HS-5 (cell line): ENCODE data around the gene LRBA.
"Not testable (repeated sequence)": the region's sequence is repeated elsewhere in the genome, so short reads cannot be mapped to it uniquely, and the experiment has no call there.

ENCODE experiments used
- DNase-seq: peaks from one replicate; pipeline ENCODE4 v3.0.0-alpha.2; 2012; ENCODE audit warnings: low read depth

The LRBA gene

GRCh38 chr4:151014521-151015458, at the start of gene LRBA:
TSS of gene LRBA (minus strand) at chr4:151015284. CDS start at chr4:151014642, 642 bp downstream.
- no peak for DNase-seq

GRCh38 chr4:151063143-151063542, 48.1 kb upstream of the LRBA start:
- not testable (repeated sequence) for DNase-seq

- DNase-seq: no peak
These were observed 40.5 kb upstream of the LRBA start for GRCh38 chr4:151055539-151055938.

- no peak for DNase-seq
These were observed 37.7 kb upstream of the LRBA start for GRCh38 chr4:151052785-151053184.

GRCh38 chr4:151049430-151049884, 34.4 kb upstream of the LRBA start:
- no peak for DNase-seq

- DNase-seq: no peak
These were observed 33.8 kb upstream of the LRBA start for GRCh38 chr4:151048913-151049312.

GRCh38 chr4:151046609-151047008, 31.5 kb upstream of the LRBA start:
- DNase-seq: no peak

GRCh38 chr4:151045907-151046306, 30.8 kb upstream of the LRBA start:
- no peak for DNase-seq

- no peak for DNase-seq
These were observed 28.9 kb upstream of the LRBA start for GRCh38 chr4:151043803-151044515.

GRCh38 chr4:151039733-151040132, 24.6 kb upstream of the LRBA start:
- DNase-seq: no peak

- DNase-seq: no peak
These were observed 23.5 kb upstream of the LRBA start for GRCh38 chr4:151038452-151039157.

GRCh38 chr4:151035911-151036310, 20.8 kb upstream of the LRBA start:
- DNase-seq: no peak

- DNase-seq: no peak
These were observed 20.2 kb upstream of the LRBA start for GRCh38 chr4:151035328-151035727.

- DNase-seq: no peak
These were observed 19.7 kb upstream of the LRBA start for GRCh38 chr4:151034829-151035228.

- DNase-seq: peak; percentile 68
These were observed 16.9 kb upstream of the LRBA start for GRCh38 chr4:151031831-151032605.

GRCh38 chr4:151029537-151029936, 14.5 kb upstream of the LRBA start:
- DNase-seq: no peak

GRCh38 chr4:151029006-151029405, 13.9 kb upstream of the LRBA start:
- not testable (repeated sequence) for DNase-seq

GRCh38 chr4:151025759-151026158, 10.7 kb upstream of the LRBA start:
- DNase-seq: no peak

GRCh38 chr4:151022586-151022985, 7.5 kb upstream of the LRBA start:
- DNase-seq: no peak

GRCh38 chr4:151021637-151022334, 6.7 kb upstream of the LRBA start:
- no peak for DNase-seq
